AG09319 (cell line): ENCODE results near the gene DHRS2.

ENCODE experiments used
- DNase-seq: peaks from one replicate; pipeline ENCODE4 v3.0.0-alpha.2; 2010; ENCODE audit warnings: low read depth; ENCODE audit errors: extremely low read depth
- CTCF ChIP-seq: IDR thresholded peaks from 2 replicates; pipeline ENCODE4 v1.5.1; 2011; ENCODE audit warnings: low read depth, mild to moderate bottlenecking, inconsistent platforms, low read length, moderate library complexity

DHRS2 gene

DNA sequence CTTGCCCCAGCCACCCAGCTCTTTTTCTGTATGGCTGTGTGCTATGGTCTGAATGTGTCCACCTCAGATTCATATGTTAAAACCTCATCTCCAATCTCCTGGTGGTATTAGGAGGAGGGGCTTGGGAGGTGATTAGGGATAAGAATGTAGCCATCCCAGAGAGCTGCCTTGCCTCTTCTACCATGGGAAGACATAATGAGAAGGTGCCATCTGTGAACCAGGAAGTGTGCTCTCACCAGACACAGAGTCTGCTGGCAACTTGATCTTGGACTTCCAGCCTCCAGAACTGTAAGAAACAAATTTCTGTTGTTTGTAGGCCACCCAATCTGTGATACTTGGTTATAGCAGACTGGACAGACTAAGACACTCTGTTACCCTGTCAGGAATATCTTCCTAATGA, 34.7 kb upstream of the DHRS2 start:
- DNase-seq = no peak
- TF ChIP-seq CTCF = no peak

DNA sequence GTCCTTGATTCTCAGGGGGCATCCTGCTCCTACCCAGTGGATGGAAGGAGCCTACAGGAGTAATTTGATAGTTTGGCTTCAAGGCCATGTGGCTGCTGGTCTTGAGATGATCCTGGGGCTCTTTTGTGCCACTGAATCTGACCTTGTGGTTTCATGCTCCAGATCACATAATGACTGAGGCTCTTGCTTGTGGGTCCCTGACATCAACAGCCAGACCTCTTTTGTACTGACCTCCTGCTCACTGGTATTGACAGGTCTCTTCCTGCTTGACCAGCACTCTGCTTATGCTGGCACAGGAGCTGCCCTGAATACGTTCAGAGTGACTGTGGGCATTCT, 34.4 kb upstream of the DHRS2 start:
- TF ChIP-seq CTCF = no peak
- no peak for DNase-seq

- no peak for TF ChIP-seq CTCF
- no peak for DNase-seq
These were observed 33.7 kb upstream of the DHRS2 start for GRCh38 chr14:23602181-23603095.

GRCh38 chr14:23603103-23603502, 33.1 kb upstream of the DHRS2 start:
- no peak for TF ChIP-seq CTCF
- DNase-seq = no peak

DNA sequence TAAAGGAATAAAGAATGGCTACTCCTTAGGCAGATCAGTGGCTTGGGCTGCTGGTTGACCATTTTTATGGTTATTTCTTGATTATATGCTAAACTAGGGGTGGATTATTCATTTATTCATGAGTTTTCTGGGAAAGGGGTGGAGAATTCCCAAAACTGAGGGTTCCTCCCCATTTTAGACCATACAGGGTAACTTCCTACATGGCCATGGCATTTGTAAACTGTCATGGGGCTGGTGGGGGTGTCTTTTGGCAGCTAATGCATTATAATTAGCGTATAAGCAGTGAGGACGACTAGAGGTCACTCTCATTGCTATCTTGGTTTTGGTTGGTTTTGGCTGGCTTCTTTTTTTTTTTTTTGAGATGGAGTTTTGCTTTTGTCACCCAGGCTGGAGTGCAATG, 32.0 kb upstream of the DHRS2 start:
- TF ChIP-seq CTCF = no peak
- no peak for DNase-seq

DNA sequence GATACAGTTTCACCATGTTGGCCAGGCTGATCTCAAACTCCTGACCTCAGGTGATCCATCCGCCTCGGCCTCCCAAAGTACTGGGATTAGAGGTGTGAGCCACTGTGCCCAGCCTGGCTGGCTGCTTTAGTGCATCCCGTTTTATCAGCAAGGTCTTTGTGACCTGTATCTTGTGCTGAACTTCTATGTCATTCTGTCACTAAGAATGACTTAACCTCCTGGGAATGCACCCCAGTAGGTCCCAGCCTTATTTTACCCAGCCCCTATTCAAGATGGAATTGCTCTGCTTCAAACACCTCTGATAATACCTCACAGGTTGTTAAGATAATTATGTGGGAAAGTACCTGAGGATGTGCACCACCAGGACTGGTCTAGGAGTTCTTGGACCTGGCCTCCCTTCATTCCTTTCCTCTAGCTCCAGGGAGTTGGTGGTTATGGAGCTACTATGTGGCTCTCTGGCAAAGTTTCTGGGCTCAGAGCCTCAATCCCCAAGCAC, 31.4 kb upstream of the DHRS2 start:
- TF ChIP-seq CTCF = no peak
- no peak for DNase-seq

- TF ChIP-seq CTCF = no peak
- DNase-seq = no peak
These were observed 30.1 kb upstream of the DHRS2 start for GRCh38 chr14:23605931-23606585.
